ENCODE data around the gene KASH5. TPM values are rescaled to one million over a fixed set of nuclear protein-coding genes. Genes with fewer than 3 reads are reported as not detected.

The KASH5 gene
- total and polyA plus RNA-seq, 2 donors (not counting 1 experiment from before 2014, with no cell fraction given), result 0.67 to 0.74 TPM

- Histone ChIP-seq H3K27me3 (replicated peaks in 1 of 4; ENCODE audit: control extremely low read depth in 1 of 4, control insufficient read depth in 3 of 4, insufficient read depth in 4 of 4, low read length in 3 of 4) (no peaks in the 10 kb centered on the region), H3K9me3 (ENCODE audit: control extremely low read depth in 1 of 3, control insufficient read depth in 2 of 3, insufficient read depth in 1 of 3, low read length in 2 of 3) (no peaks in the 10 kb centered on the region), H3K4me1 (ENCODE audit: control insufficient read depth in 2 of 2, insufficient read depth in 2 of 2, low read length in 2 of 2) (peaks cover 16 to 32% of the 10 kb centered on the region in 2 donors), H3K36me3 (replicated peaks in 1 of 2; ENCODE audit: control extremely low read depth in 1 of 2, control insufficient read depth in 1 of 2, extremely low read depth in 1 of 2, insufficient read depth in 2 of 2, low read length in 1 of 2) (no peaks in the 10 kb centered on the region), H3K4me2 (replicated peaks; ENCODE audit: low read depth, low read length, poor library complexity, severe bottlenecking) (no peak overlapping the region), H3K79me2 (ENCODE audit: control insufficient read depth, insufficient read depth, low read length) (no peaks in the 10 kb centered on the region), H4K20me1 (ENCODE audit: control insufficient read depth, insufficient read depth, low read length, poor library complexity, severe bottlenecking) (no peaks in the 10 kb centered on the region), H3K4me3 (ENCODE audit: control extremely low read depth in 1 of 5, extremely low read depth in 1 of 5, insufficient read depth in 1 of 5, low read depth in 2 of 5, low read length in 4 of 5) (no peak overlapping the region), H2AFZ (ENCODE audit: insufficient read depth, low read depth, low read length, poor library complexity, severe bottlenecking) (no peak overlapping the region), H3K27ac (ENCODE audit: low read length in 2 of 2) (no peak overlapping the region), H3K9ac (ENCODE audit: low read length) (no peak overlapping the region)
- no peak for ATAC-seq (ENCODE audit: low read depth)
- DNase-seq, result no peak
- ChIA-PET CTCF (interaction anchor here (0.6 to 5.9 kb wide), 11 partner anchors 10 to 485 kb away, joined by 3 to 54 read pairs (median 5); partner anchors contain the start of gene PIH1D1), POLR2A (interaction anchor here (0.6 kb wide), 1 partner anchor 172 kb away, joined by 3 read pairs; no protein-coding TSS in a partner anchor)
- peaks cover 28% of the 10 kb centered on the region for H3K4me1 Mint-ChIP-seq
- no peak for TF ChIP-seq EZH2 (IDR thresholded peaks at IDR 0.05; ENCODE audit: borderline replicate concordance, insufficient read depth, low read depth, low read length, poor library complexity, severe bottlenecking)
- no peak for TF ChIP-seq CTCF (IDR thresholded peaks at IDR 0.05)
- no peaks in the 10 kb centered on the region for H3K27me3 Mint-ChIP-seq
- H3K9me3 Mint-ChIP-seq (ENCODE audit: insufficient read depth), result no peaks in the 10 kb centered on the region
- H3K27ac Mint-ChIP-seq, result no peak overlapping the region
- H3K4me3 Mint-ChIP-seq, result no peak overlapping the region
- intact Hi-C loops (cut with micrococcal nuclease), result loop anchor here (2.0 to 5.0 kb wide), 3 partner anchors 33 to 167 kb away; partner anchors contain the start of gene GFY
- WGBS (ENCODE audit: insufficient coverage), result no CpG with 5 or more reads among the region's 5 CpGs
Measured at GRCh38 chr19:49393881-49394280, 5.8 kb downstream of the KASH5 start.

GRCh38 chr19:49395581-49396407 is 7.7 kb downstream of the KASH5 start:
- peaks cover 13% of the 10 kb centered on the region for H3K4me1 Mint-ChIP-seq
- no peak for ATAC-seq (ENCODE audit: low read depth)
- Histone ChIP-seq H3K9me3 (ENCODE audit: control extremely low read depth in 1 of 3, control insufficient read depth in 2 of 3, insufficient read depth in 1 of 3, low read length in 2 of 3) (no peaks in the 10 kb centered on the region), H4K20me1 (ENCODE audit: control insufficient read depth, insufficient read depth, low read length, poor library complexity, severe bottlenecking) (no peaks in the 10 kb centered on the region), H3K27me3 (replicated peaks in 1 of 4; ENCODE audit: control extremely low read depth in 1 of 4, control insufficient read depth in 3 of 4, insufficient read depth in 4 of 4, low read length in 3 of 4) (no peaks in the 10 kb centered on the region), H3K27ac (ENCODE audit: low read length in 2 of 2) (no peak overlapping the region), H3K4me3 (ENCODE audit: control extremely low read depth in 1 of 5, extremely low read depth in 1 of 5, insufficient read depth in 1 of 5, low read depth in 2 of 5, low read length in 4 of 5) (no peak overlapping the region), H3K9ac (ENCODE audit: low read length) (no peak overlapping the region), H3K4me1 (ENCODE audit: control insufficient read depth in 2 of 2, insufficient read depth in 2 of 2, low read length in 2 of 2) (peaks cover 13 to 16% of the 10 kb centered on the region in 2 donors), H3K36me3 (replicated peaks in 1 of 2; ENCODE audit: control extremely low read depth in 1 of 2, control insufficient read depth in 1 of 2, extremely low read depth in 1 of 2, insufficient read depth in 2 of 2, low read length in 1 of 2) (no peaks in the 10 kb centered on the region), H3K79me2 (ENCODE audit: control insufficient read depth, insufficient read depth, low read length) (no peaks in the 10 kb centered on the region), H2AFZ (ENCODE audit: insufficient read depth, low read depth, low read length, poor library complexity, severe bottlenecking) (no peak overlapping the region), H3K4me2 (replicated peaks; ENCODE audit: low read depth, low read length, poor library complexity, severe bottlenecking) (no peak overlapping the region)
- intact Hi-C loops (cut with micrococcal nuclease), result no loop called here
- ChIA-PET POLR2A (no interaction called here), CTCF (interaction anchor here (0.5 to 0.6 kb wide), 2 partner anchors 48 to 170 kb away, joined by 3 to 4 read pairs; no protein-coding TSS in a partner anchor)
- TF ChIP-seq EZH2 (IDR thresholded peaks at IDR 0.05; ENCODE audit: borderline replicate concordance, insufficient read depth, low read depth, low read length, poor library complexity, severe bottlenecking) (no peak), CTCF (IDR thresholded peaks at IDR 0.05) (no peak)
- H3K4me3 Mint-ChIP-seq, result no peak overlapping the region
- H3K9me3 Mint-ChIP-seq (ENCODE audit: insufficient read depth), result no peaks in the 10 kb centered on the region
- peak overlapping the region; percentile 46 for H3K27ac Mint-ChIP-seq
- no peaks in the 10 kb centered on the region for H3K27me3 Mint-ChIP-seq
- no peak for DNase-seq
- WGBS (ENCODE audit: insufficient coverage), result 81% methylated on average over 7 of the region's 15 CpGs

Data from B cell (primary cell).